LNCaP clone FGC (cell line): ENCODE data around the gene ISM2.
A peak's percentile ranks its signal among the peaks of the same experiment; 100 is the strongest.
"Not testable (repeated sequence)": the region's sequence is repeated elsewhere in the genome, so short reads cannot be mapped to it uniquely, and the experiment has no call there.

Experiments
- DNase-seq: peaks from one replicate; pipeline ENCODE4 v3.0.0-alpha.2; 2011; ENCODE audit warnings: low read depth
- H3K4me3 ChIP-seq: 2 replicates; pipeline ENCODE4 v1.5.1; 2011; ENCODE audit warnings: mild to moderate bottlenecking, low read depth, low read length, control low read depth
- CTCF ChIP-seq: IDR thresholded peaks from 2 replicates; pipeline ENCODE4 v1.5.1; 2012; ENCODE audit warnings: mild to moderate bottlenecking; ENCODE audit not compliant: control insufficient read depth, insufficient read depth; ENCODE audit errors: extremely low read depth

ISM2 gene

GRCh38 chr14:77498120-77498979, at the start of gene ISM2:
Gene ISM2, minus strand, starts transcription at chr14:77498816. Its CDS starts 23 bp downstream, at chr14:77498793.
- H3K4me3 ChIP-seq = peak within 1 kb of the TSS; percentile 57
- DNase-seq = peak; percentile 6
- TF ChIP-seq CTCF = 0 out of 2 replicates have a peak, but pooled peaks have one; percentile 1

GRCh38 chr14:77547512-77548180, 49.0 kb upstream of the ISM2 start:
- no peak overlapping the region for H3K4me3 ChIP-seq
- no peak for DNase-seq
- no peak for TF ChIP-seq CTCF

- not testable (repeated sequence) for H3K4me3 ChIP-seq, DNase-seq
These were observed 46.6 kb upstream of the ISM2 start for GRCh38 chr14:77545171-77545570.

- H3K4me3 ChIP-seq = no peak overlapping the region
- no peak for DNase-seq
- no peak for TF ChIP-seq CTCF
These were observed 46.0 kb upstream of the ISM2 start for GRCh38 chr14:77544571-77544970.

- no peak overlapping the region for H3K4me3 ChIP-seq
- TF ChIP-seq CTCF = no peak
These were observed 45.2 kb upstream of the ISM2 start for GRCh38 chr14:77543637-77544334.

GRCh38 chr14:77543240-77543551, 44.6 kb upstream of the ISM2 start:
- DNase-seq = no peak
- no peak for TF ChIP-seq CTCF
- H3K4me3 ChIP-seq = no peak overlapping the region

More at GRCh38 chr14:77543637-77544334, 45.2 kb upstream of the ISM2 start:
- DNase-seq = no peak
